HG02884 (cell line): Measurements from ENCODE around the gene IL17RB.

Experiments used
- ATAC-seq: cut with Tn5 transposase; IDR thresholded peaks from one replicate; pipeline ENCODE4 v1.9.1; 2021; ENCODE audit warnings: mild to moderate bottlenecking, moderate library complexity; ENCODE audit not compliant: unreplicated experiment

The IL17RB gene

GRCh38 chr3:53828581-53828980 is 17.8 kb upstream of the IL17RB start:
- no peak for ATAC-seq

GRCh38 chr3:53829605-53830004 is 16.8 kb upstream of the IL17RB start:
- no peak for ATAC-seq

GRCh38 chr3:53830944-53831343 is 15.4 kb upstream of the IL17RB start:
- no peak for ATAC-seq

- ATAC-seq: no peak
Observed at GRCh38 chr3:53833053-53833645, 13.2 kb upstream of the IL17RB start.

GRCh38 chr3:53833700-53834099 is 12.7 kb upstream of the IL17RB start:
- no peak for ATAC-seq

GRCh38 chr3:53834429-53835095 is 11.8 kb upstream of the IL17RB start:
- ATAC-seq: no peak

GRCh38 chr3:53835257-53835656 is 11.1 kb upstream of the IL17RB start:
- no peak for ATAC-seq

- ATAC-seq: no peak
Observed at GRCh38 chr3:53836084-53836872, 10.1 kb upstream of the IL17RB start.

GRCh38 chr3:53837331-53837730 is 9.0 kb upstream of the IL17RB start:
- ATAC-seq: no peak

- ATAC-seq: no peak
Observed at GRCh38 chr3:53841296-53841695, 5.1 kb upstream of the IL17RB start.

- ATAC-seq: no peak
Observed at GRCh38 chr3:53842436-53843194, 3.8 kb upstream of the IL17RB start.

GRCh38 chr3:53843195-53844177 is 2.9 kb upstream of the IL17RB start:
- ATAC-seq: no peak

- no peak for ATAC-seq
Observed at GRCh38 chr3:53844262-53845102, 1.9 kb upstream of the IL17RB start.

GRCh38 chr3:53845103-53845880 is 1.1 kb upstream of the IL17RB start:
- peak; percentile 13 for ATAC-seq

- ATAC-seq: no peak
Observed at GRCh38 chr3:53845881-53846133, 561 bp upstream of the IL17RB start.

- no peak for ATAC-seq
Observed at GRCh38 chr3:53846851-53847155, 435 bp downstream of the IL17RB start.

GRCh38 chr3:53849916-53850315 is 3.5 kb downstream of the IL17RB start:
- ATAC-seq: no peak

GRCh38 chr3:53850895-53851294 is 4.5 kb downstream of the IL17RB start:
- ATAC-seq: no peak

- ATAC-seq: no peak
Observed at GRCh38 chr3:53856964-53857363, 10.6 kb downstream of the IL17RB start.
